ENCODE measurements around the gene BMAL1. TPM values are rescaled to one million over a fixed set of nuclear protein-coding genes. Genes with fewer than 3 reads are reported as not detected.
A peak's percentile ranks its signal among the peaks of the same experiment; 100 is the strongest.

The BMAL1 gene
- total RNA-seq, 2 donors from 2014 or later: 19.9 to 26.9 TPM

- no peak for ATAC-seq
- intact Hi-C loops (cut with DNase I, micrococcal nuclease): no loop called here
- DNase-seq: no peak
Measured at GRCh38 chr11:13287036-13287435, 9.4 kb downstream of the BMAL1 start.

- intact Hi-C loops (cut with DNase I, micrococcal nuclease): no loop called here
- no peak for ATAC-seq
- no peak for DNase-seq
Measured at GRCh38 chr11:13287681-13288080, 10.1 kb downstream of the BMAL1 start.

- DNase-seq (no peak), ATAC-seq (no peak)
- intact Hi-C loops (cut with DNase I, micrococcal nuclease): no loop called here
Measured at GRCh38 chr11:13288375-13289029, 10.9 kb downstream of the BMAL1 start.

GRCh38 chr11:13289081-13289480, 11.5 kb downstream of the BMAL1 start:
- intact Hi-C loops (cut with DNase I, micrococcal nuclease): no loop called here
- DNase-seq: peak in 1 of 2 donors; percentile 12
- no peak for ATAC-seq

- ATAC-seq: no peak
- intact Hi-C loops (cut with DNase I, micrococcal nuclease): no loop called here
- DNase-seq: no peak
Measured at GRCh38 chr11:13290221-13290980, 12.8 kb downstream of the BMAL1 start.

GRCh38 chr11:13291361-13291760, 13.8 kb downstream of the BMAL1 start:
- DNase-seq: no peak
- intact Hi-C loops (cut with DNase I, micrococcal nuclease): no loop called here
- ATAC-seq: no peak

GRCh38 chr11:13291800-13292199, 14.2 kb downstream of the BMAL1 start:
- DNase-seq: no peak
- intact Hi-C loops (cut with DNase I, micrococcal nuclease): no loop called here
- no peak for ATAC-seq

GRCh38 chr11:13292970-13293369, 15.4 kb downstream of the BMAL1 start:
- no peak for ATAC-seq
- intact Hi-C loops (cut with DNase I, micrococcal nuclease): no loop called here
- DNase-seq: no peak

GRCh38 chr11:13294178-13294577, 16.6 kb downstream of the BMAL1 start:
- no peak for ATAC-seq
- DNase-seq: no peak
- intact Hi-C loops (cut with DNase I, micrococcal nuclease): no loop called here

GRCh38 chr11:13294771-13295579, 17.4 kb downstream of the BMAL1 start:
- ATAC-seq (no peak), DNase-seq (no peak)
- intact Hi-C loops (cut with DNase I, micrococcal nuclease): no loop called here

GRCh38 chr11:13297308-13297916, 19.8 kb downstream of the BMAL1 start:
- intact Hi-C loops (cut with DNase I, micrococcal nuclease): no loop called here
- no peak for ATAC-seq

GRCh38 chr11:13297917-13298356, 20.3 kb downstream of the BMAL1 start:
- intact Hi-C loops (cut with DNase I, micrococcal nuclease): no loop called here
- DNase-seq (no peak), ATAC-seq (no peak)

More at GRCh38 chr11:13297308-13297916, 19.8 kb downstream of the BMAL1 start:
- no peak for DNase-seq

- intact Hi-C loops (cut with DNase I, micrococcal nuclease): no loop called here
- no peak for ATAC-seq
- no peak for DNase-seq
Measured at GRCh38 chr11:13298765-13299164, 21.2 kb downstream of the BMAL1 start.

GRCh38 chr11:13301522-13301921, 23.9 kb downstream of the BMAL1 start:
- no peak for DNase-seq
- ATAC-seq: no peak
- intact Hi-C loops (cut with DNase I, micrococcal nuclease): no loop called here

GRCh38 chr11:13302420-13302958, 24.9 kb downstream of the BMAL1 start:
- DNase-seq: no peak
- intact Hi-C loops (cut with DNase I, micrococcal nuclease): no loop called here
- no peak for ATAC-seq

GRCh38 chr11:13303668-13304649, 26.4 kb downstream of the BMAL1 start:
- DNase-seq: no peak
- ATAC-seq: no peak
- intact Hi-C loops (cut with DNase I, micrococcal nuclease): no loop called here

GRCh38 chr11:13304655-13305335, 27.2 kb downstream of the BMAL1 start:
- no peak for DNase-seq
- intact Hi-C loops (cut with DNase I, micrococcal nuclease): no loop called here
- no peak for ATAC-seq

All from left colon (tissue), 2 donors.